Dermis microvascular lymphatic vessel endothelial cell (primary cell): Measurements from ENCODE around the gene ADGRE3. TPM values are rescaled to one million over a fixed set of nuclear protein-coding genes. Genes with fewer than 3 reads are reported as not detected.

Experiments used
- DNase-seq, 2 donors: peaks; one replicate each; pipeline versions ENCODE4 v3.0.0 to v3.0.0-alpha.2; 2010; ENCODE audit warnings: low read depth in 2 of 2
- total RNA-seq: library from RNA; depleted of rRNA; stranded (reverse); fragments of >200 nt; gene quantifications from 2 replicates; pipeline ENCODE4 v1.2.1, GENCODE V29; 2014

ADGRE3 gene, protein sequence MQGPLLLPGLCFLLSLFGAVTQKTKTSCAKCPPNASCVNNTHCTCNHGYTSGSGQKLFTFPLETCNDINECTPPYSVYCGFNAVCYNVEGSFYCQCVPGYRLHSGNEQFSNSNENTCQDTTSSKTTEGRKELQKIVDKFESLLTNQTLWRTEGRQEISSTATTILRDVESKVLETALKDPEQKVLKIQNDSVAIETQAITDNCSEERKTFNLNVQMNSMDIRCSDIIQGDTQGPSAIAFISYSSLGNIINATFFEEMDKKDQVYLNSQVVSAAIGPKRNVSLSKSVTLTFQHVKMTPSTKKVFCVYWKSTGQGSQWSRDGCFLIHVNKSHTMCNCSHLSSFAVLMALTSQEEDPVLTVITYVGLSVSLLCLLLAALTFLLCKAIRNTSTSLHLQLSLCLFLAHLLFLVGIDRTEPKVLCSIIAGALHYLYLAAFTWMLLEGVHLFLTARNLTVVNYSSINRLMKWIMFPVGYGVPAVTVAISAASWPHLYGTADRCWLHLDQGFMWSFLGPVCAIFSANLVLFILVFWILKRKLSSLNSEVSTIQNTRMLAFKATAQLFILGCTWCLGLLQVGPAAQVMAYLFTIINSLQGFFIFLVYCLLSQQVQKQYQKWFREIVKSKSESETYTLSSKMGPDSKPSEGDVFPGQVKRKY
- total RNA-seq = not detected in 2 replicates

DNA sequence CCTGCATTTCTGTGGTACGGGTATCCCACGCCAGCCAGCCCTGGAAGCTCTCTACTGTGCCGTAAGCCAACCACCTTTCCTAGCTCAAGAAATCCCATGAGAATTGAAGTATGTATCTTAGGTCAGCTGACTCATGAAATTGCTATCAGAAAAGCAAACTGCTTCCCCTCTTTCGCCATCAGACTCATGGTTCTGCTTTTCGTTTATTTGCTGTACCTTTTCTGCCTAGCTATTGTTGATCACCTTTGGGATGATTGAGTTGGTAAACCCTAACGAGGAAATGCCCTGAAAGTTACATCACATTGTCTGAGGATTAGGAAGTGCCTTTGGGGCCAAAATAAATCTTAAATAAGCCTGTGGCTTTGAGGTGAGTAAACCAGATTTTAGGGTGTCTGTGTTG, at the start of gene ADGRE3:
Gene ADGRE3 (minus strand): TSS at position 81 of the 400 bp plus-strand sequence. CDS start 74 bp downstream, at position 7.
- no peak for DNase-seq

DNA sequence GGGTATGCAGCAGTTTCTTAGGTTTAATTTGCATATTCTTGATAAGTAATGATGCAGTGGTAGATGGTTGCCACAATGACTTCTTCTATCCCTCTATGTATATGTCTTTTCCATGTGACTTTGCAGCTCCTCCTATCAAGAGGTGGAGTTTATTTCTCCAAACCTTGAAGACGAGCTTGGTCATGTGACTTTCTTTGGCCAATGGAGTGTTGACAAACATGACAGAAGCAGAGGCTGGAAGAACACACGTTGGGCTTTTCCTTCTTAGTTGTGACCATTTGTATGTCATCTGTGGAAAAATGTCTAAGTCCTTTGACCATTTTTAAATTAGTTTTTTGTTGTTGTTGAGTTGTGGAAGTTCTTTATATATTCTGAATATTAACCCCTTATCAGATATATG, 47.5 kb upstream of the ADGRE3 start:
- no peak for DNase-seq

DNA sequence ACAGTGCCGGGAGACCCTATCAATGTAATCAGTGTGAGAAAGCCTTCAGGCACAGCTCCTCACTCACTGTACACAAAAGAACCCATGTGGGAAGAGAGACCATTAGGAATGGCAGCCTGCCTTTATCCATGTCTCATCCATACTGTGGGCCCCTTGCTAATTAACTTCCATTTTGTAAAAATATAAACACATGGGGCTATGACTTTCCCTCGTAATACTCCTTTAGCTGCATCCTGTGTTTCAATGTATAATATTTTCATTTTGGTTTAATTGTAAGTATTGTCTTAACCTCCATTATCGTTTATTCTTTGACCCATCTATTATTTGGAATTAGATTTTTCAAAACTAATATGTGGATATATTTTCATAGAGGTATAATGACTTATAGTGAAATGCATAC, 44.5 kb upstream of the ADGRE3 start:
- no peak for DNase-seq

DNA sequence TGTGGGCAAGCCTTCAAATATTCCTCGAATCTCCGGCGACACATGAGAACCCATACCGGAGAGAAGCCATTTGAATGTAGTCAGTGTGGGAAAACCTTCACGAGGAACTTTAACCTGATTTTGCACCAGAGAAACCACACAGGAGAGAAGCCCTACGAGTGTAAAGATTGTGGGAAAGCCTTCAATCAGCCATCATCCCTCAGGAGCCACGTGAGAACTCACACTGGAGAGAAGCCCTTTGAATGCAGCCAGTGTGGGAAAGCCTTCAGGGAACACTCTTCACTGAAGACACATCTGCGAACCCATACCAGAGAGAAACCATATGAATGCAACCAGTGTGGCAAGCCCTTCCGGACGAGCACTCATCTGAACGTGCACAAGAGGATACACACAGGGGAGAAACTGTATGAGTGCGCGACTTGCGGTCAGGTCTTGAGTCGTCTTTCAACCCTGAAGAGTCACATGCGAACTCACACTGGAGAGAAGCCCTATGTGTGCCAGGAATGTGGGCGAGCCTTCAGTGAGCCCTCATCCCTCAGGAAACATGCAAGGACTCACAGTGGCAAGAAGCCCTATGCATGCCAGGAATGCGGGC, 44.0 kb upstream of the ADGRE3 start:
- DNase-seq = no peak

DNA sequence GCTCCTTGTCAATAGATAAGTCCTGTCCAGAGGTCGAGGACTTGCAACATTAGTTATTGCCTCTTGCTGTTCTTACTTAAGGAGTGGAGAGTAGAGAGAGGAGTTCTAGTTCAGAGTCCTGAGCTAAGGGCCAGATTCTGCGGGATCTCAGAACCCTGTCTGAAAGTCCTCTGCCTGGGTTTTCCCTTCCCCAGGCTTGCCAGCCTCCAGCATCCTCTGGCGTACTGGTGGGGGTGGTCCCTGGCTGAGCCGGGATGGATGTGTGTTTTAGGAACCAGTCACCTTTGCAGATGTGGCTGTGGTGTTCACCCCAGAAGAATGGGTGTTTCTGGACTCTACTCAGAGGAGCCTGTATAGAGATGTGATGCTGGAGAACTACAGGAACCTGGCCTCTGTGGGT, 41.2 kb upstream of the ADGRE3 start:
- DNase-seq = no peak

DNA sequence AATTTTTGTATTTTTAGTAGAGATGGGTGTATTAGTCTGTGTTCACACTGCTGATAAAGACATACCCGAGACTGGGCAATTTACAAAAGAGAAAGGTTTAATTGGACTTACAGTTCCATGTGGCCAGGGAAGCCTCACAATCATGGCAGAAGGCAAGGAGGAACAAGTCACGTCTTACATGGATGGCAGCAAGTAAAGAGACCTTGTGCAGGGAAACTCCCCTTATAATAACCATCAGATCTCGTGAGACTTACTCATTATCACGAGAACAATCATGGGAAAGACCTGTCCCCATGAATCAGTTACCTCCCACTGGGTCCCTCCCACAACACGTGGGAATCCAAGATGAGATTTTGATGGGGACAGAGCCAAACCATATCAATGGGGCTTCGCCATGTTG, 29.8 kb upstream of the ADGRE3 start:
- DNase-seq = no peak

DNA sequence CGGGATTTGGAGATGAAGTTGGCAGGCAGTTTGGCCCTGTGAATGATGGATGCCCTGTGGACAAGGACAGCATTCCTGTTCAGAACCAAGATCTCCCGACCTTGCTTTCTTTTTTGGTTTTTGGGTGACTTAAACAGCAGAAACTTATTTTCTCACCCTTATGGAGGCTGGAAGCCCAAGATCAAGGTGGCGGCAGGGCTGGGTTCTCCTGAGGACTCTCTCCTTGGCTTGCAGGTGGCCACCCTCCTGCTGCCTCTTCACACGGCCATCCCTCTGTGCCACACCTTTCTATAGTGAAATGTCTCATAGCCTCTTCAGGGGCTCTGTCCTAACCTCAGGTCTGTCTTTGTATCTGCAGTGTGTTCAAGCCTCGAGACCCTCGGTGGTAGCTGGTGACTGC, 29.2 kb upstream of the ADGRE3 start:
- no peak for DNase-seq

DNA sequence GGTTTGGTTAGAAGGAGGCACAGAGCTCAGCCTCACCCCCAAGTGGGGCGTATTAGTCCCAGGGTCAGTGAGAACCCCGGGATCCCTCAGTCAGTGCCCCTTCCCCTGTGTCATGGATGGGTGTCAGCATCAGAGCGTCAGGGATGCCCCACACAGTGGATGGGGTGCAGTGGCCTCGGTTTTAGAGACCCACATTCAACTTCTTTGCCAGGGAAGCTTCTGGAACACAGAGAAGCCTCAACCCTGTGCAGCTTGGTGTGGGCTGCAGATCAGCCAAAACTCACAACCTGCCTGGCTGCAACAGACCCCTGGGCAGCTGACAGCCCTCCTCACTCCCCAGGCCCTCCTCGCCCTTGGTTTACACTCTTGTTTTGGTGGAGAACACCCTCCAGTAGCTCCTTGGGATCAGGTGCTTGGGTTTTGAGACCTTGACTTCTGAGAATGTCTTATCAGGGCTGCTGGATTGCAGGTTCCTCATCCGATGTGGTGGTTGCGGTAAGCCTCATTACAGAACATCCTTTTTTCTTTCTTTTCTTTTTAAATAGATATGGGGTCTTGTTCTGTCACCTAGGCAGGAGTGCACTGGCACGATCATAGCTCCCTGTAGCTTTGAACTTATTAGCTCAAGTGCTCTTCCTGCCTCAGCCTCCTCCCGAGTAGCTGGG, 26.2 kb upstream of the ADGRE3 start:
- DNase-seq = no peak

DNA sequence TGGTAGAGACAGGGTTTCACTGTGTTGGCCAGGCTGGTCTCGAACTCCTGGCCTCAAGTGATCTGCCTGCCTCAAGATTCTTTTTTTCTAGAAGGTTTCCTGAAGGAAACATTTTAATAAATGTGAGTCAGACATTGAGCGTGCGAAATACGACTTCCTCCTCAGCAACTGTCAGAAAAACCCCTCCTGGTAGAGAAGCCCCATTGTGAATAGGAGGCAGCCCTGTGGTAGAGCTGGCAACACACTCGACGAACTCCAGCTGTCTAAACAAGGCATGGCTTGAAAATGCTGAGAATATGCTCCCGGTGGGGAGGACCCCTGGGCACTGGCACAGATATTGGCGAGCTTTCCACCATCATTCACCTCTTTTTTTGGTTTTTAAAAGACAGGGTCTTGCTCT, 25.0 kb upstream of the ADGRE3 start:
- DNase-seq = peak in 1 of 2 donors; percentile 49

DNA sequence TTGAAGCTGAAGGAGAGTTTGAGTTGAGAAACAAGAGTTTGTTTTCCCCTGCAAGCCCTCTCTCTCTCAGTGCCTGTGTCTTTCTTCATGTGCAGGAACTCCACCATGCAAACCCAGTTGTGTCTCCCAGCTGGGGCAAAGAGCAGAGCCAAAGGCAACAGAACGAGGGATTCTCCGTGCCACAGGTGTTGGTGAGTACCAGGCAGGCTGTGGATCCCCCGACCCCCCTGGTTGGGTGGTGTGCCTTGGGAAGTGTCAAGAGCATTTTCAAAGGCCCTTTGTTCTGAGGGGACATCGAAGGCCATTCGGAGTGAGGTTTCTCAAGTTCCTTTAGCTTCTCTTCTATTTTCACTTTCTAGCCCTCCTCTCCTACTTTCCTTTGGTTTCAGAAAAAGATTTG, 20.8 kb upstream of the ADGRE3 start:
- no peak for DNase-seq

DNA sequence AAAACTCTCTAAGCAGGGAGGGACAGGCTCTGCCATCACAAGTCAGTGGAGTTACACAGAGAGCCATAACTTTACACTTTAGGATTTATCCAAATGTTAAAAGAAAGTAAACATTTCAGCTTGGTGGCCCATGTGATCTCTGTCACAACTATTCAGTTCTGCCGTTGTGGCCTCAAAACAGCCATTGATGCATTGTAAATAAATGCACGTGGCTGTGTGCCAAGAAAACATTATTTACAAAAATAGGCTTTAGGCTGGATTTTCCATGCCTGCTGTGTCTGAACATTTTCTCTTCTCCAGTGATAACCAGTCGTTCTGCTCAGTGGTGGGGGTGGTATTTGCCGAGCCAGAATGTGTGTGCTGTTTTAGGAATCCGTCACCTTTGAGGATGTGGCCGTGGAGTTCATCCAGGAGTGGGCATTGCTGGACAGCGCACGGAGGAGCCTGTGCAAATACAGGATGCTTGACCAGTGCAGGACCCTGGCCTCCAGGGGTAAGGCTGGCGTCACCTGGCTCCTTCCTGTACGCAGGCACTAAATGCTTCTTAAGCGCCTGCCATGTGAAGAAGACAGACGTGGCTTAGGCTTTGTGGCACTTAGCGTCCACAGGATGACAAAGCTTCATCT, 20.1 kb upstream of the ADGRE3 start:
- DNase-seq = no peak

DNA sequence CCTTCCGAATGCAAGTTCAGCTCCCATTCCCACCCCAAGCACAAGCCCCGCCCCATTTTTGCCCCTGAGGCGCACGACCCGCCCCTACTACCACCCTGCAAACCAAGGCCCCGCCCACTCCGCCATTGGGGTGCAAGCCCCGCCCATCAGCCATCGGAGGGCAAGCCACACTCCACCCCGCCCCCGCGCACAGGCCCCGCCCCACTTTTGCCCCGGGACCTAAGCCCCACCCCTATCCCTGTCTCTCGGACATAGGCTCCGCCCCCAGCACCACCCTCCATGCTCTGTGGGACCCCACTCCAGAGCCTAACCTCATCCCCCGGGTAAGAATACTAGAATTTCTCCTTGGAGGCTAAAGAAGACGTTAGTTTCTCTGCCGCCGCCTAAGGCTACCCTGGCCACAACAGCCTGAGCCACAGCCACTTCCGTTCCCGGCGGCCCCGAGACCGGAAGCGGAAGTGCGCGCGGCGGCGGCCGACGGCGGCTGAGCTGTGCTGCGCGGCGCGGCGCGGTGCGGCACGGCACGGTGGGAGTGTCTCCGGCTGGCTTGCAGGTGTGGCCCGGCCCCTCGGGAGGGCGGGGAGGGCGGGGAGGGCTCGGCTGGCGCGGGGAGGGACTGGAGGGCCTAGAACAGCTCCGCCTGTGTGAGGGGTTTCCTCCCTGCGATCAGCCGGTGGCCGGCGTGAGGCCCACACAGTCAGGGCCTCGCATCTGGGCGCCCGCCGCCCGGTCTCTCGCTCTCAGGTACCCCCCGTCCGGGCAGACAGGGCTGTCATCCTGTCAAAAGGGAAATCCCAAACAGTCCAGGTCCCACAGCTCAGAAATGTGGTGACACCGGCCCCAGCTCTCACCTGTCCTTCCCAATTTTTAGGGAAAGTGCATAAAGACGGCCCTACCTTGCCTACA, 15.2 kb upstream of the ADGRE3 start, which contains the start of gene ZNF333:
Gene ZNF333 (plus strand): TSS at position 451 of the 906 bp plus-strand sequence. CDS start 3,444 bp downstream, outside the sequence.
- DNase-seq = peak; percentile 76 to 92

DNA sequence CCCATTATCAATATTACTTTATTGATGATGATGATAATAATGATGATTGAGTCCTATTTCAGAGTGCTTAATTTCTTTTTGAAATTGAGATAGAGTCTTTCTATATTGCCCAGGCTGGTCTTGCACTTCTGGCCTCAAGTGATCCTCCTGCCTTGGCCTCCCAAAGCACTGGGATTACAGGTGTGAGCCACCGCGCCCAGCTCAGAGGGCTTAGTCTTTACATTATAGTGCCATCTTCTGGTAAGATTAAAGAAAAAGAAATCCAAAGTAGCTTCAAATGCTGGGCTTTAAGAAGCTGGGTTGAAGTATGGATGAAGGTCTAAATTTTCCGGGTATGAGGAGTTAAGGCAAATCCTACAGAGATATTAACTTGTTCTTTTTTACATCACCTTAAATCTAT, 11.8 kb upstream of the ADGRE3 start:
- DNase-seq = peak in 1 of 2 donors; percentile 39

DNA sequence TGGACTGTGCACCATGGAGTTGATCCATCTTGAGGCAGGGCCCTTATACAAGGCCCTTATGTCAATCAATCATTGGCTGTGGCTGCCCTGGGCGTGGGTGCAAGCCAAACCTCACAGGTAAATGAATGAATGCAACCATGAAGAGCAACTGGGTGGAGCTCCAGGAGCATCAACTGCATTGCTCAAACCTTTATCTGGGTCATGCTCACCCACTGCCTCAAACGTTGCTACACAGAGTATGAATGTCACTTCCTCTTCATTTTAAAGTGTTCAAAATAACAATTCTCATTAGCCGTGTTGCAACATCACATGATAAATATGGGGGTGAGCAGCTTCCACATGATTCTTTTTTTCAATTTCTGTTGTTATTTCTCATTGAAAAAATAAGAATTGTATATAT, 8.8 kb upstream of the ADGRE3 start:
- no peak for DNase-seq

DNA sequence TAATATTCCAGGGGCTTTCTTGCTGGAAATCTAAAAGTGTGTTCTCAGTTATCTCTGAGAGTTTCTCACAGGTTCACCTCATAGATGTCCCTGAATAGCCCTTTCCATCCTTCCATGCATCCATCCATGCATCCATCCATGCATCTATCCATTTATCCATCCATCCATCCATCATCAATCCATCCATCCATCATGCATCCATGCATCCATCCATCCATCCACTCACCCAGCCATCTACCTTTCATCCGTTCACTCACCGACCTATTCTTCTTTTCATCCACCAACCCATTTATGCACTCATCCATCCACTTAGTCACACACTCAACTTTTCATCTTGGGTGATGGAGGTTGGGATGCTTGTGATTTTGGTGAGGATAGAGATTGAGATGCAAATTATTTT, 7.4 kb upstream of the ADGRE3 start:
- no peak for DNase-seq

DNA sequence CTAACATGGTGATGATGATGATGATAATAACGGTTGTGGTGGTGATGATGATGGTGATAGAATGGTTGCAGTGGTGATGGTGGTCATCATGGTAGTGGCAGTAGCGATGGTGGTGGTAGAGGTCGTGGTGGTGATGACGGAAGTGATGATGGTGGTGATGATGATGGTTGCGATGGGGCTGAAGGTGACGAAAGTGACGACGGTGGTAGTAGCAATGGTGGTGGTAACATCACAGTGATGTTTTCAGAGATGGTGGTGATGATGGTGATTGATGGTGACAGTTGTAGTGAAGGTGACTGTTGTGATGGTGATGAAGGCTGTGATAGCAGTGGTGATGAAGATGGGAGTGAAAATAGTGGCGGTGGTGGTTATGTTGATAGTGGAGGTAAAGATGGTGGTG, 3.6 kb upstream of the ADGRE3 start:
- no peak for DNase-seq

DNA sequence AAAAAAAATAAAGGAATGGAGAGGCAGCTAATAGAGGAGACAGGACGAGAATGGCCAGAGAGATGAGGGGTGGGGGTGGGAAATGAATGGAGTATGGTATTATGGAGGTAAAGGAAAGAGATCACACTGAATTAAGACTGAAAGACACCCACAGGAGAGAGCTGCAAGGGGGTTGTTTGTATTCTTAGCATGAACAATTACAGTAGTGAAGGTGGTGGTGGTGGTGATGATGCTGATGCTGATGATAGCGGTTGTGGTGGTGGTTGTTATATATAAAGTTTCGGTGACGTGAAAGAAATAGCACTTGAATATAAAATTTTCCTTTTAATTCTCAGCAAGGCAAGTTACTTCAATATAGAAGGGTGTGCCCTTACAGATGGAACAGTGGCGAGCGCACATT, 2.8 kb upstream of the ADGRE3 start:
- no peak for DNase-seq

DNA sequence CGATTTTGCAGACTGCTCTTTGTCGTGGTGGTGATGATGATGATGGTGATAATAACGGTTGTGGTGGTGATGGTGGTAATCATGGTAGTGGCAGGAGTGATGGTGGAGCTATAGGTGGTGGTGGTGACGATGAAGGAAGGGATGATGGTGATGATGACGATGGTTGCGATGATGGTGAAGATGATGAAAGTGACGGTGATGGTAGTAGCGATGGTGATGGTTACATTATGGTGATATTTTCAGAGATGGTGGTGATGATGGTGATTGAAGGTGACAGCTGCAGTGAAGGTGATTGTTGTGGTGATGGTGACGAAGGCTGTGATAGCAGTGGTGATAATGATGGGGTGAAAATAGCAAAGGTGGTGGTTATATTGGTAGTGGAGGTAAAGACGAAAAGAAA, 2.1 kb upstream of the ADGRE3 start:
- no peak for DNase-seq

DNA sequence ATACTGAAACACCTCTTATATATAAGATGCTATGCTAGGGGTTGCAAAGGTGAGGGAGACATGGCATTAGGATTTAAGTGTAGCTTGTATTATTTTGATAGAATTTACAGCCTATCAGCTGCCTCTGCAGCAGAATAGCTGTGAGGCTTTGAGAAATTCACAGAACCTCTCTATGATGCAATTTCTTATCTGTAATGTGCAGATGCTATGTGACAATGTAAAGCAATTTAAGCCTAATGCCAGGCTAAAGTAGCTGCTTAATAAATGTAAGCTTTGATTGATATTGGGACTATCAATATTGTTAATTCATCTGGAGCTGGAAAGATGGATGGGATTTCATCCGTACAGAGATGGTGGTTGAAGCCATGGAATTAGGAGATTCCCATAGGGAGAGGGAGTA, 1.6 kb downstream of the ADGRE3 start:
- DNase-seq = no peak

DNA sequence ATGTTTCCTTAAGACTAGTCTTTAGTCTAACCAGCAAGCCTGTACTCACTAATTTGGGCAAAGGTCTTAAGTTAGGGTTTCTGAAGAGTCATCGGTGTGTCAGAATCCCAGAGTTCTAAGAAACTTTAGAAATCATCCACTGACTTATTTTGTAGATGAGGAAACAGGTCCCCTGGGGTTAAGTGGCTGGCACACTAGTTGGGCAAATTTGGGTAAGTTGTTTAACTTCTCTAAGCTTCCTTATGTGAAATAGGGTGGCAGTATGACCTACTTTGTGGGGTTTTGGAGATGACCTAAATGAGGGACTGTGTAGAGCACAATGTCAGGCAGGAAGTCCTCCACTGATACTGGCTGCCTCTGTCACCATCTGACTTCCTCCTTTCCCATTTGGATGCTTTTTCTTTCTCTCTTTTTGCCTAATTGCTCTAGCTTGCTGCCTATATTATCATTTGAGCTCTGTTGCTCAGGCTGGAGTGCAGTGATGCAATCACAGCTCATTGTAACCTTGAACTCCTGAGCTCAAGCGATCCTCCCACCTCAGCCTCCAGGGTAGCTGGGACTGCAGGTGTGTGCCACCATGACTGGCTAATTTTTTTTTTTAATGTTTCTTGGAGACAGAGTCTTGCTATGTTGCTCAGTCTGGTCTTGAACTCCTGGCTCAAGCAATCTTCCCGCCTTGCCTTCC, 2.3 kb downstream of the ADGRE3 start:
- DNase-seq = no peak
